NCI-H748 (cell line): ENCODE data around the gene TRAPPC2B.

ENCODE experiments used
- DNase-seq: peaks from one replicate; lab custom pipeline; 2025; ENCODE audit not compliant: unreplicated experiment; lab: John Stamatoyannopoulos, UW

Gene TRAPPC2B

GRCh38 chr19:57362997-57363687, at the start of gene TRAPPC2B, which contains the start of gene ZNF547:
Gene TRAPPC2B (plus strand): TSS chr19:57363551. CDS start chr19:57364834, 1,283 bp downstream.
Gene ZNF547 (plus strand): TSS chr19:57363551. CDS start chr19:57368556, 5,005 bp downstream.
- peak; percentile 100 for DNase-seq

- DNase-seq: peak; percentile 100
Observed at GRCh38 chr19:57314146-57314545, 49.2 kb upstream of the TRAPPC2B start.

- DNase-seq: peak; percentile 67
Observed at GRCh38 chr19:57317503-57317902, 45.8 kb upstream of the TRAPPC2B start.

- no peak for DNase-seq
Observed at GRCh38 chr19:57319869-57320179, 43.5 kb upstream of the TRAPPC2B start.

- peak; percentile 99 for DNase-seq
Observed at GRCh38 chr19:57320180-57321084, 42.9 kb upstream of the TRAPPC2B start, which contains the start of gene ZNF543. Gene ZNF543 (plus strand): TSS chr19:57320472. CDS start chr19:57320854, 382 bp downstream.

- DNase-seq: no peak
Observed at GRCh38 chr19:57321116-57321515, 42.2 kb upstream of the TRAPPC2B start.

- DNase-seq: no peak
Observed at GRCh38 chr19:57321751-57322150, 41.6 kb upstream of the TRAPPC2B start.

- DNase-seq: no peak
Observed at GRCh38 chr19:57324992-57325391, 38.4 kb upstream of the TRAPPC2B start.

- DNase-seq: no peak
Observed at GRCh38 chr19:57327993-57328392, 35.4 kb upstream of the TRAPPC2B start.

- no peak for DNase-seq
Observed at GRCh38 chr19:57334191-57334590, 29.2 kb upstream of the TRAPPC2B start.

GRCh38 chr19:57338877-57339276, 24.5 kb upstream of the TRAPPC2B start:
- no peak for DNase-seq

GRCh38 chr19:57342582-57342981, 20.8 kb upstream of the TRAPPC2B start:
- DNase-seq: no peak

- DNase-seq: no peak
Observed at GRCh38 chr19:57348136-57348535, 15.2 kb upstream of the TRAPPC2B start.

- DNase-seq: peak; percentile 99
Observed at GRCh38 chr19:57350877-57351805, 12.2 kb upstream of the TRAPPC2B start, which contains the start of gene ZNF304. Gene ZNF304 (plus strand): TSS chr19:57351271. CDS start chr19:57351665, 394 bp downstream.

GRCh38 chr19:57351867-57352266, 11.5 kb upstream of the TRAPPC2B start:
- DNase-seq: peak; percentile 23

- no peak for DNase-seq
Observed at GRCh38 chr19:57355916-57356315, 7.4 kb upstream of the TRAPPC2B start.

- no peak for DNase-seq
Observed at GRCh38 chr19:57357406-57357805, 5.9 kb upstream of the TRAPPC2B start.

GRCh38 chr19:57359300-57359699, 4.1 kb upstream of the TRAPPC2B start:
- DNase-seq: no peak

- DNase-seq: no peak
Observed at GRCh38 chr19:57362419-57362818, 932 bp upstream of the TRAPPC2B start.

- peak; percentile 57 for DNase-seq
Observed at GRCh38 chr19:57363688-57364181, 384 bp downstream of the TRAPPC2B start.

- no peak for DNase-seq
Observed at GRCh38 chr19:57366776-57367175, 3.4 kb downstream of the TRAPPC2B start.
